GM23338 (cell line): ENCODE results near the gene GRIN2B. TPM values are rescaled to one million over a fixed set of nuclear protein-coding genes. Genes with fewer than 3 reads are reported as not detected.

ENCODE experiments used
- CREB1 ChIP-seq: fragments of 250-450 bp; sonication (Bioruptor Pico); IDR thresholded peaks from 2 replicates; pipeline ENCODE4 v1.5.0; 2020; ENCODE audit warnings: low read depth, mild to moderate bottlenecking, moderate library complexity
- CTCF ChIP-seq, 2 experiments: fragments of 200-600 bp in 1 of 2; sonication (generic) in 1 of 2; conservative IDR thresholded peaks; 2 replicates each; pipeline versions ENCODE4 v1.5.1 to v1.6.1; 2016 to 2017; ENCODE audit warnings: antibody characterized with exemption in 2 of 2, low read depth in 2 of 2, mild to moderate bottlenecking in 2 of 2, moderate library complexity in 1 of 2
- NANOG ChIP-seq: IDR thresholded peaks from 2 replicates; pipeline ENCODE4 v1.6.1; 2016; ENCODE audit warnings: antibody characterized with exemption, borderline replicate concordance
- STAT1 ChIP-seq: IDR thresholded peaks from one replicate; pipeline ENCODE4 v1.6.1; 2016; ENCODE audit warnings: antibody characterized with exemption; ENCODE audit not compliant: unreplicated experiment
- ZNF114 ChIP-seq: fragments of 250-450 bp; sonication (Bioruptor Pico); IDR thresholded peaks from 2 replicates; pipeline ENCODE4 v1.5.0; 2020; ENCODE audit warnings: mild to moderate bottlenecking, moderate library complexity
- ZNF462 ChIP-seq: fragments of 250-450 bp; sonication (Bioruptor Pico); IDR thresholded peaks from 2 replicates; pipeline ENCODE4 v1.5.0; 2020; ENCODE audit warnings: mild to moderate bottlenecking, moderate library complexity
- polyA plus RNA-seq: library from polyadenylated mRNA; unstranded; fragments of >200 nt; fragmentation: Nextera tagmentation; extraction: Ambion mirVana; gene quantifications from 2 replicates; pipeline ENCODE4 v1.2.1, GENCODE V29; 2016
- total RNA-seq: library from RNA; depleted of rRNA; stranded (reverse); fragments of >200 nt; shearing (Covaris generic); gene quantifications from 2 replicates; pipeline ENCODE4 v1.2.3, GENCODE V29; 2014

GRIN2B gene
- total and polyA plus RNA-seq, 2 experiments from 2014 or later = 0.31 to 3.0 TPM

GRCh38 chr12:13980538-13981295 lies 685 bp downstream of the GRIN2B start (continued):
- no peak for TF ChIP-seq ZNF462 (CRISPR knock-in tag)
- no peak for TF ChIP-seq ZNF114 (CRISPR knock-in tag)
- TF ChIP-seq CTCF (conservative IDR thresholded peaks at IDR 0.05; ENCODE audit: low read depth in 2 of 2) = no peak
- no peak for TF ChIP-seq STAT1
- no peak for TF ChIP-seq CREB1 (CRISPR knock-in tag)
- no peak for TF ChIP-seq NANOG
